NCI-H748 (cell line): ENCODE results near the gene CA5B.
A peak's percentile ranks its signal among the peaks of the same experiment; 100 is the strongest.
"Not testable (repeated sequence)": the region's sequence is repeated elsewhere in the genome, so short reads cannot be mapped to it uniquely, and the experiment has no call there.

ENCODE experiments used
- DNase-seq: peaks from one replicate; lab custom pipeline; 2025; ENCODE audit not compliant: unreplicated experiment; lab: John Stamatoyannopoulos, UW

CA5B gene, protein sequence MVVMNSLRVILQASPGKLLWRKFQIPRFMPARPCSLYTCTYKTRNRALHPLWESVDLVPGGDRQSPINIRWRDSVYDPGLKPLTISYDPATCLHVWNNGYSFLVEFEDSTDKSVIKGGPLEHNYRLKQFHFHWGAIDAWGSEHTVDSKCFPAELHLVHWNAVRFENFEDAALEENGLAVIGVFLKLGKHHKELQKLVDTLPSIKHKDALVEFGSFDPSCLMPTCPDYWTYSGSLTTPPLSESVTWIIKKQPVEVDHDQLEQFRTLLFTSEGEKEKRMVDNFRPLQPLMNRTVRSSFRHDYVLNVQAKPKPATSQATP

DNA sequence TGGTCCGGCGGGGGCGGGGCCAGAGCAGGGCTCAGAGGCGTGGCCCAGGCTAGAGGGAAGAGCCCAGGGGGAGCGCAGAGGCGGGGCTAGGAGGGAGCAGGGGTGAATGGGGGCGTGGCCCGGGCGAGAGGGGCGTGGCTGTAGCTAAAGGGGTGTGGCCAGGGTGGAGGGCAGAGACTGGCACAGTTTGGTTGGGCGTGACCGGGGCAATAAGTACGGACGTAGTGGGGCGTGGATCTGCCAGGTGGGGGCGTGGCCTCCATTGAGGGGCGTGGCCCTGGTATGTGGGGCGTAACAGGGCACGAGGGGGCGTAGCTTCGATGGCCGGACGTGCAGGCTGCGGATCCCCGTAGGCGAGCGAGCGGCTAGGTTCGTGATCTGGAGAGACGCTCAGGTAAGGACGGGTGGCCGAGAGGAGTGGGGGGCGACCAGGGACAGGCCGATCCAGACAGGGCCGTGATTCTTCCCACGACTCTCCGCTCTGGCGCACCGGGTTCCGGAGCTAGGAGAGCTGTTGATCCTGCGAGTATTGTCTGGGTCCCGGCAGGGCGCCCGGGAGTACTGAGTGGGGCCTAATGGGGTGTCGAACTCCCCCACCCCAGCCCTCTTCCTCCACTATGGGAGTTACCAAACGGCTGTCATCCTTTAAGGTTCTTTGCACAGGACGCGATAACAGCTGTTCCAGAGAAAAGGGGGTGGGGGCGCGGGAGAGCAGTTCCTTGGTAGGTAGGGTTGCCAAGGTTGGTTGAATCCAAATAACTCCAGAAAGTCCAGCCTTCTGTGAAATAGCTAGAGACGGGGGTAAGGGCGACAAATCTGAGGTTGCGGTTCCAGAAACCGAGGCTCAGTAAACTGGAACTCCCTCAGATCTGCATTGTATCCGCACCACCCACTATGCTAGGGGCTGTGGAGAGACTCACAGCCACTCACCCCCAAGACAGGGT is at the start of gene CA5B:
Gene CA5B, plus strand, starts transcription at position 312 of the 944 bp plus-strand sequence. CDS start 11,754 bp downstream, outside the sequence.
- peak; percentile 89 for DNase-seq

DNA sequence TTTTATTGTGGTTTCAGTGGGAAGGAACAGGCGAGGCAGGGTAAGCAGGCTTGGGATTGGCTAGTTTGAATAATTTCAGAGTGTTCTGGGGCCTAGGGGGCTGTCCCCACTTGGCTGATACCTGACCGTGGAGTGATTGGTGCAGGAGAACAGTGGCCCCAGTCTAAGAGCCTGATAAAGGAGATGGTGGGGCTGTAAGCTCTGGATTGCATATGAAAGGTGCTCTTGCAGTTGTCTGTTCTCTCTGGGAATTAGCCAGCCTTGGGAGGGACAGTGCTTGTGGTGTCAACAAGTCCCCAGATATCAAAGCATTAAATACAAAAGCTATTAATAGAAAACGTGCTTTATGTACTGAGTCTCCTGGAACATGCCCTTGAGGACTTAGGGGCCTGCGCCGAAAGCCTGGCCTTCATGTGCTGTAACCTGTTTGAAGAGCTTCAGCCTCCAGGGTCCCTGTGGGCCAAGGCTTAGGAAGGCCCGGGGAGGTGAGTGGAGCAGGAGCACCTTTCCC is 43.1 kb upstream of the CA5B start:
- DNase-seq = no peak

DNA sequence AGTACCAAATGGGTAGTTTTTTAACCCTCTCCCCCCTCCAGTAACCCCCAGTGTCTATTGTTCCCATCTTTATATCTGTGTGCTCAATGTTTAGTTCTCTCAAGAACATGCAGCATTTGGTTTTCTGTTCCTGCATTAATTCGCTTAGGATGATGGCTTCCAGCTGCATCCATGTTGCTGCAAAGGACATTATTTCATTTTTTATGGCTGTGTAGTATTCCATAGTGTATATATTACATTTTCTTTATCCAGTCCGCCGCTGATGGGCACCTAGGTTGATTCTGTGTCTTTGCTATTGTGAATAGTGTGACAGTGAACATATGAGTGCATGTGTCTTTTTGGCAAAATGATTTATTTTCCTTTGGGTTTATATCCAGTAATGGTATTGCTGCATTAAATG is 41.6 kb upstream of the CA5B start:
- DNase-seq = no peak

DNA sequence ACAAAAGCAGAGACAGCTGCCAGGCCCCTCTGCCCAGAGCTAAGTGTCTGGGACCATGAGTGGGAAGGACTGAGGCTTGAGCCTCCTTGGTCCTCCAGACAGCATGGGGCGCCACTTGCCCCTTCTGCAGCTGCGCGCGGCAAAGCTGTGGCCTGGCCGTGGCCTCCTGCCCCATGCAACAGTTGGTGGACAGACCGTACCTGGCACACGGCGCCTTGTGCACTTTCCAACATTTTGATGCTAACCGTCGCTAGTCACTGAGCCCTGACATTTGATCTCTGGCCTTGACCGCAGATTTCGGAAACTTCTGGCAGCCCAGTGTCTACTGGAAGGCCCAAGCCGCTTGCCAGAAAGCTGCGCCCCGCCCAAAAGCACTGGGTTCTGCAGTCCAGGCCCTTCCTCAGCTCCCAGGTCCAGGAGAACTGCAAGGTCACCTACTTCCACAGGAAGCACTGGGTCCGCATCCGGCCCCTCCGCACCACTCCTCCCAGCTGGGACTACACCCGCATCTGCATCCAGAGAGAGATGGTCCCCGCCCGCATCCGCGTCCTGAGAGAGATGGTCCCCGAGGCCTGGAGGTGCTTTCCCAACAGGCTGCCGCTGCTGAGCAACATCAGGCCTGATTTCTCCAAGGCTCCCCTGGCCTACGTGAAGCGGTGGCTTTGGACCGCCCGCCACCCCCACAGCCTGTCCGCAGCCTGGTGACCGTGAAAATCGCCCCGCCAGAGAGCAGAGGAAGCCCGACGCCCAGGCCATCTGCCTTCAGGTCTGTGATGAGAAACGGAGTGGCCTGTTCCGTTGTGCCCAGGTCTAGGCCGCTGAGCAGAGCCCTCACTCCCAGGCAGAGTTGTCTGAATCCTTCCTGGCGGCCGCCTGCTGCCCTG is 35.3 kb upstream of the CA5B start:
- DNase-seq = no peak

DNA sequence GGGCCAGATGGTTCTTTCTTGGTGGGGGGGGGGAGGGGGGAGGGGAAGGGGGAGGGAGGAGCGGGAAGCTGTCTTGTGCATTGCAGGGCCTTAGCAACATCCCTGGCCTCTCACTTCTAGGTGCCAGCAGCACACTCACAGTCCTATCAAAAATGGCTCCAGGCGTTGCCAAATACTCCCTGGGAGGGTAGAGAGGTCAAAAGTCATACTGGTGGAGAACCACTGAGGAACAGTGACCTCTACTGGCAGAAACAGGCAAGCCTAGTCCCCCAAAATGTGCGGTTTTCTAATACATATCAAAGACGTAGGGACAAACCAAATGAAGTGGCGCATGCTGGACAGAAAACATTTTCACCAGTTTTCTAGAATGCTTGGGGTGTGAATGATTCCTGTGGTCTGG is 34.3 kb upstream of the CA5B start:
- not testable (repeated sequence) for DNase-seq

DNA sequence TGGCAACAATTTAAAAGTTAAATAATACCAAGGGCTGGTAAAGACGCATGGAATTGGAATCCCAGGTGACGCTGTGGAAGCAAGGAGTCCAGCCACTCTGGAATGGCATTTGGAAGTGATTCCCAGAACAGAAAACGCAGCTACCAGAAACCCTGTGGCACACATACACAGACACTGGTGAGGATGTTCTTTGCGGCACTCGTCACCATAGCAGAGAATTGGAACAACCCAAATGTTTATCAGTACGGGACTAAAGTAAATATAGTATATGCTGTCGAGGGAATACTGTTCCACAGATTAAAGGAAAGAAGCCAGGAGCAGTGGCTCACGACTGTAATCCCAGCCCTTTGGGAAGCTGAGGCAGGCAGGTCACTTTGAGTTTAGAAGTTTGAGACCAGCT is 33.8 kb upstream of the CA5B start:
- DNase-seq = not testable (repeated sequence)

DNA sequence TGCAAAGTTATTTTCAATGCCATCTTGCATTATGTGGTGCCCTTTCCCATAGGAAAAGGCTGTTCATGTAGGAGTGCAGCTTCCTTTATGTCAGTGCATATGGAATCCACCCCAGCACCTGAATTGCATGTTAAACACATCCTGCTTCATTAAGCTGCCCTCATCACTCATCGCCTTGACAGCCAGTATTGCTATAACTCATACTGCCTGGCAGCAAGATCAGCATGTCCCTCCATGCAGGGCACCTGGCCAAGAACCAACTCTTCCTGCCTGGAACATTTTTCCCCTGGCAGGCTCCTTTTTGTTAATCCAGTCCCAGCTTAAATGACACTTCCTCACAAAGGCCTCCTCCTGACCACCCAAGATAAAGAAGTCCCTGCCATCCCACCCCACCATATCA is 23.5 kb upstream of the CA5B start:
- peak; percentile 9 for DNase-seq

DNA sequence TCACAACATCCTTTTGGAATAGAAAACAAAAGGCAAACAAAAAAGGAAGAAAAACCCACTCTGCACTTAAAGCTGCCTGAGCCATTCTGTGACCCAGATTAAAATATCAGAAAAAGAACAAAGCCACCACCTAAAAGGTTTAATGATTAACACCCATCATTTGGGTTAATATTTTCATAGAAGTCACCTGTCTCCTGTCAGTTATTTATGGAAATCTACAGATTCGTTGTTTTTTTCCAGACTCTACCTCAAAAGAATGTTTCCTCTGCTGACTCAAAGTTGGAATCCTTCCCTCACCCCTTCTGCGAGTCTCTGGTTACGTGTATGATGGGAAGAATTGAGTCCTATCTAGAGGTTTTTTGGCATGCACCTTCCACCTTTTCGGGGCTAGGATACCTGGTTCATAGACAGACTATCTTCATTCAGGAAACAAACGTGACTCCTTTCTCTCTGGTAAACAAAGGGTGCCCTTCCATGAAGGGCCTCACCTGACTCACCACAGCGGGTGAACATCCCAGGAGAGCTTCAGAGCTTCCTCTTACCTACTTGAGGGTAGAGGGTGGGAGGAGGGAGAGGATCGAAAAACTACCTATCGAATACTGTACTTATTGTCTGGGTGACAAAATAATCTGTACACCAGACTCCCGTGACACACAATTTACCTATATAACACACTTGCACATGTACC is 19.6 kb upstream of the CA5B start:
- DNase-seq = no peak

DNA sequence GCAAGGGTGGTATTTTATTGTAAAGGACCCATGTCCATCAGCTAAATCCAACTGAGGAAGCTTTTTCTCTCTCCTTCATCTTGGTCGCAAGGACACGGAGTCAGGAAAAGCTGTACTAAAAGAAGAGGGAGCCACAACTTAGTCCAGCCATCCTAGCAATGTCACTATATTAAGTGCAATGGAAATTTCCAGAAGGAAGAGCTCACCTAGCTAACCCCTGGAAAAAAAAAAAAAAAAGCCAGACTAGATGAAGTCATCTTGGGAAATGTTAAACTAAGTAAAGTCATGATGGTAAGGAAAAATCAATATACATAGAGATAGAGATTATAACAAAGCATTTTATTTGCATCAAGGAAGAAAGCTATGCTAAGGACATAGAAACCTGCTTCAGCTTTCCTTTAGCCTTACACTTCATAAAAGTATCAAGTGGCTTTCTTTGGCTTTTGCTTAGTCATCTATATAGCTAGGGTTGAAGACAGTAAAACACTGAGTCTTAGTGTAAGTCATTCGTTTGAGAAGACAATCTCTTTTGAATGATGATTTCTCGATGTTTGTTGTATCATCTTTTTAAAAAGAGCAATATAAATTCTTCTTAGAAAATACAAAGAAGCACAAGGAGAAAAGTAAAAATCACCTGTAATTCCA is 18.6 kb upstream of the CA5B start:
- DNase-seq = no peak

DNA sequence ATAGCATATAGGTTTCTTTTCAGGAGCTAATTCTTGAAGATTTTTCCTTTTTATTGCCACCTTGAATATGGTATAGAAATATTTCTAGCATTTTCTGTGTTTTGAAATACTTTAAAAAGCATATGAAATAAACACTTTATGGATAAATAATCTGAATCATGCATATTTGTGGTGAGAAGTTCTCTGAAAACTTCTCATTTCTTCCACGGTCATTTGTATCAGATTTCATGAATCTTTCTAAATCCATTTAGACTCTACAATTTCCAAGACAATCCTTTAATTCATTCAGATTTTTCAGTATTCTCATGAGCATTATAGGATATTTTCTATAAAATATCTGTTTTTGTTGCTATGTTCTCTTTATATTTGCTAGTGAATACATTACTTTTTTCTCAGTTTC is 16.2 kb upstream of the CA5B start:
- no peak for DNase-seq

DNA sequence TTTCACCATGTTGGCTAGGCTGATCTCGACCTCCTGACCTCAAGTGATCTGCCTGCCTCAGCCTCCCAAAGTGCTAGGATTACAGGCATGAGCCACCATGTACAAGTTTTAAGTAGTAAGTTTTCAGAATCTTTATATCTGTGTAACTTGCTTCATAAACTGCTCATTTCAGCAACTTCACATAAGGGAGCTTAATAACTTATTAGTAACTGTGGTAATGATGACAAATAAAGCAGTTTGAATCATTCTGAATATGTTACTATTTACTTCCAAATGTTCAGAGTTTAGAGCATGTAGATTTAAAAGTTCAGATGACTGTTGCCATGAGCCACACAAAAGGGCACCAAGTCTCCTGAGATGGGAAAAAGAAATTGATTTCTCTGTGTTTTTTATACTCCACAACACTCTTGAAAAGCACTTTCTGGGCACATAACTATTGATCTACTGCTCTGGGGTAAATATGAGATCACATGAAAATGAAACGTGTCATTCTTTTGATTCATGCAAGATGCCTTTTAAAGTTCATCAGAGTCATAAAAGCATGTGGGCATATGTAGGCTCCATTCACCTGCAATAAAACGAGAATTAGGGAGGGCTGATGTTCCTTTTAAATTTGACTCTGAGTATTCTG is 14.1 kb upstream of the CA5B start:
- DNase-seq = no peak

DNA sequence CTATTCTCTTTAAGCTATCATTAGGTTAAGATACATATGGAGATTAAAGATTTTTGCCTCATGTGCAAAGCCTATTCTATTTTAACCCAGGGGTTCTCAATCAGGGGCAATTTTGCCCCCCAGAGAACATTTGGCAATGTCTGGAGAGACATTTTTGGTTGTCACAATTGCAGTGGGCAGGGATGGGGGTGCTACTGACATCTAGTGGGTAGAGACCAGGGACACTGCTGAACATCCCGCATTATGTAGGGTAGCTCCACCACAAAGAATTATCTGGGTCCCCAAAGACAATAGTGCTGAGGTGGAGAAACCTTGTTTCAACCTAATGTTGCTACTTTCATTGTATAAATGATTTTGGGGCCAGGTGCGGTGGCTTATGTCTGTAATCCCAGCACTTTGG is 13.2 kb upstream of the CA5B start:
- no peak for DNase-seq

DNA sequence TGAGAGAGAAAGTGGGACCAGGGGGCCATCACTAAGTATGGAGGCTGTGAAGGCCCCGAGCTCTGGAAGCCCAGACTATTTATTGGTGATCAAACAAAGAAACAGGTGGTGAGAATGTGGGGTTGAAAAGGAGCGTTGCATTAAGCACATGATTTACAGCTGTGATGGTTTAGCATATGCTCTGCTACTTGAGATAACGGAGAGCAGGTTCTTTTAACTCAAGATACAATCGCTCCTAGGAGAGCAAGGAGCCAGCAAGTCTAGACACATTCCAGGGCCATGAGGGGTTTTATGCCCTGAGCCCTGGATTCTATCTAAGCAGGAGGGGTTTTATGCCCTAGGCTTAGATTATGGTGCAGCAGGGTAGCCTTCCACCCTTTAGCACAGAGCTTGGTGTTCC is 6.7 kb upstream of the CA5B start:
- not testable (repeated sequence) for DNase-seq

DNA sequence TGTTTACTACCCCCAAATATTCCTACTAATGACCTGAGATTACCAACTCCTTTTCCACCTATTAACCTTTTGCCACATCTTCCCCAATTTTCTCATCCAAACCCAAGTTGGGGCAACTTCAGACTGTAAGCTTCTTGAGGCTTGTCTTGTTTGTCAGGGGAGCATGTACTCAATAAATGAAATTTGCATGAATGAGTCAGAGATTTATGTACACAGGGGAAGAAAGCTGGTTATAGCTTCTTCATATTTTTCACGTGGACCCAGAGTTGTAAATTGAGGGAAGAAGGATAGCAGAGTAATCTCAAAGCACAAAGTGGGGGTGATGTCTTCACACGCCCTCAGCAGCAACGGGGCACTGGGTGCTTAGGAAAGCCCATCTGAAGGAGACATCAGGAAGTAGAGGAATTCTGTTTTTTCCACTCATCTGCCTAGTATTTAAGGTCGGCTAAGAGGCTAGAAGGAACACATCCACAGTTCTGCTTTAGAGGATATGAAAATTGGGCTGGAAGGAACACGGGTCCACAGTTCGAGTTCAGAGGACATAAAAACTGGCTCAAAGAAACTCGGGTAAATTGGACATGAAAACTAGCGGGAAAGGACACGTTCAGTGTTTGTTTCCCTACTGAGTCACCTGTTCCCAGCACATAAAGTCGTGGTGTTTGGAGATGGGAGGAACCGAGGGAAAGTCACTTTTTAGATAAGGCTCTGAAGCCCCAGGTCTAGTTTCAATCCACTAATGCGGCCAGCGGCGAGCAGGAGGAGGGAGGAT is 696 bp upstream of the CA5B start:
- no peak for DNase-seq

DNA sequence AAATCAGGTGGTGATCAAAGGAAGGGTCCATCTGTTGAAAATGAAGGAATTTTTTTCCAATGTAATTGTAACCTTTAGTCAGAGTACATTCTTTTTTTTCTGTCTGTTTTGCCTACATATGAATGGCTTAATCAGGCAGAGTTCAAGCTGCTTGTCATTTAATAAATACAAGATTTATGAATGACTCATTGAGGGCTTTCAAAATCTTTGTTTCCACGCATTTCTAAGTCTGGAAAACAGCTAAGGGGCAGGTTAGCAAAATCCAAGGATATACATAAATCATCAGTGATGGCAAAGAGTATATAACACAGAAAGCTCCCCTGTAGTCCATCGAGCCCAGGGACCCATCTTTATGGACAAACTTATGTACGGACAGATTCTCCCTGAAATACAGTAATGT is 1.8 kb downstream of the CA5B start:
- DNase-seq = no peak

DNA sequence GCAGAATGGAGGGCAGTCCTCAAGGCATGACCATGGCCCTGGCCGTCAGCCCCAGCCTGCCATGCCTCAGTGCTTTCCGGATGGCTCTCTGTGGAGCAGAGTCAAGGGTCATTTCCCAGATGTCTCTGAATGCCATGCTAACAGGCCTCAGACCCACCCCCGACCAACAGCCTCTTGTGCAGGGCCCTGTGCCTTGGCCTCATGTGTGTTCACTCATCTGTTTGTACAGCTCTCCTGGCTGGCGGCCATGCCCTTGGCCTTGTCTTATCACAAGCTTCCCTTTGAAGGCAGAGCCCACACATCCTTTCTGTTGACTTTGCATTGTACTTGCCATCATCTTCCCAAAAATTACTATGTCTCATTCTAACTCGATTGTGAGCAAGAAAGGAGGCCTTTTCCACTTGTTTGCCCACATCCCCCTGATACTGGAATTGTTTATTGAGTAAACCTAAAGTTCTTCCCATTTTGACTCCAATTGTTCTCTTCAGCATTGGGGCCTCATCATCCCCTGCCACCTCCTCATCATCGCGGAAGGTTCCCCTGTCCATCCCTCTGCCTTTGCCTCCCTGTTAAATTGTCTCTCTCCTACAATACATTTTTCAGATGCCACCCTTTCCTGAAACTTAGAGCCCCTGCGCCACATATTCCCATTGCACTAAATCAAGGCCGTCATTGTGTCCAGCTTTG is 6.3 kb downstream of the CA5B start:
- DNase-seq = no peak

DNA sequence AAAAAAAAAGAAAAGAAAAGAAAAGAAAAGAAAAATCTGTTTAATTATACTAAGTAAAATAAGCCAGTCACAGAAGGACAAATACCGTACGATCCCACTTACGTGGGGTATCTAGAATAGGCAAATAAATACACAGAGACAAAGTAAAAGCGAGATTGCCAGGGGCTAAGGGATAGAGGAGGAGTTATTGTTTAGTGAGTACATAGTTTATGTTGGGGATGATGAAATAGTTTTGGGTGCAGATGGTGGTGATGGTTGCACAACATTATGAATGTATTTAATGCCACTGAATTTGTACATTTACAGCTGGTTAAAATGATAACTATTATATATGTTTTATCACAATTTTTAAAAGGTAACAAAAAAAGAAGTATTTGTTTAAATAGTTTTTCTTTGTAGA is 7.1 kb downstream of the CA5B start:
- DNase-seq = no peak

DNA sequence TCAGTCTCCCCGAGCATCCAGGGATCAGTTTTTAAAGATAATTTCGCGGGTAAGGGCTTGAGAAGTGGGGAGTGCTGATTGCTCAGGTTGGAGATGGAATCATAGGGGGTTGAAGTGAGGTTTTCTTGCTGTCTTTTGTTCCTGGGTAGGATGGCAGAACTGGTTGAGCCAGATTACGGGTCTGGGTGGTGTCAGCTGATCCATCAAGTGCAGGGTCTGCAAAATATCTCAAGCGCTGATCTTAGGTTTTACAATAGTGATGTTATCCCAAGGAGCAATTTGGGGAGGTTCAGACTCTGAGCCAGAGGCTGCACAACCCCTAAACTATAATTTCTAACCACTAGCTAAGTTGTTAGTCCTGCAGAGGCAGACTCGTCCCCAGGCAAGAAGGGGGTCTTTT is 8.6 kb downstream of the CA5B start:
- not testable (repeated sequence) for DNase-seq
